ENCODE results near the gene RCL1. TPM values are rescaled to one million over a fixed set of nuclear protein-coding genes. Genes with fewer than 3 reads are reported as not detected.

The RCL1 gene
- total and polyA plus RNA-seq, 2 of the 13 experiments (the other 11 are each of a cell fraction or from before 2014, with no cell fraction given) = 22.3 to 31.6 TPM

DNA sequence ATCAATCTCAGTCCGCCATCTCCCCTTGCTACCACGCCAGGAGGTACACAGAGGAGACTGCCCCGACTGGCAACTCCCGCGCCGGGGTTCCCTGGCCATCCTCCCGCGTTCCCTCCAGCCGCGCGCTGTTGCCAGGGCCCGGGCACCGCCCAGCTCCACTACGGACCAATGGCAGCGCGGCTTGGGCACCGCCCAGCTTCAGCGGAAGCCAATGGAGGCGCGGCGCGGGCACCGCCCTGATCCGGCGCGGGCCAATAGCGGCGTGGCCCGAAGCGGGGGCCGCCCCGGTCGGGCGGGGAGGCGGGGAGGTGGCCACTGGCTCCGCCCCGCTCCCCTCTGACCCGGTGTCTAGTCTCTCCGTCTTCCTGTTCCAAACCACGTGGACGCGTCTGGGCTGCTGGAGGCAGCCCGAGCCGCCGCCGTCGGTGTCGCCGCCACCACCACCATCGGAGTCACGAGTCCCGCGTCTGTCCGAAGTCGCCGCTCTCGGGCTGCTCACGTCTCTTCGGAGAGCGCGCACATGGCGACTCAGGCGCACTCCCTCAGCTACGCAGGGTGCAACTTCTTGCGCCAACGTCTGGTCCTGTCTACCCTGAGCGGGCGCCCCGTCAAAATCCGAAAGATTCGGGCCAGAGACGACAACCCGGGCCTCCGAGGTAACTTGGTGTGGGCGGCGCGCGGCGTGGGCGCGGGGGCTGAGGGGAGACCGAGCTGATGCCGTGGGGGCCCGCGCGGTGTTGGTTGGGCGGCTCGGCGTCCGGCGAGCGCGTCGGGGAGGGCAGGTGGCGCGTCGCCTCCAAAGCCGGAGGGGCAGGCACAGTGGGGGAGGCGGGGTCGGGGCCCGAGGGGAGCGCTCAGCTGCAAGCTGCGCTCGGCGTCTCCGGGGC is at the start of gene RCL1 (continued):
- TF ChIP-seq, protein P1, sequence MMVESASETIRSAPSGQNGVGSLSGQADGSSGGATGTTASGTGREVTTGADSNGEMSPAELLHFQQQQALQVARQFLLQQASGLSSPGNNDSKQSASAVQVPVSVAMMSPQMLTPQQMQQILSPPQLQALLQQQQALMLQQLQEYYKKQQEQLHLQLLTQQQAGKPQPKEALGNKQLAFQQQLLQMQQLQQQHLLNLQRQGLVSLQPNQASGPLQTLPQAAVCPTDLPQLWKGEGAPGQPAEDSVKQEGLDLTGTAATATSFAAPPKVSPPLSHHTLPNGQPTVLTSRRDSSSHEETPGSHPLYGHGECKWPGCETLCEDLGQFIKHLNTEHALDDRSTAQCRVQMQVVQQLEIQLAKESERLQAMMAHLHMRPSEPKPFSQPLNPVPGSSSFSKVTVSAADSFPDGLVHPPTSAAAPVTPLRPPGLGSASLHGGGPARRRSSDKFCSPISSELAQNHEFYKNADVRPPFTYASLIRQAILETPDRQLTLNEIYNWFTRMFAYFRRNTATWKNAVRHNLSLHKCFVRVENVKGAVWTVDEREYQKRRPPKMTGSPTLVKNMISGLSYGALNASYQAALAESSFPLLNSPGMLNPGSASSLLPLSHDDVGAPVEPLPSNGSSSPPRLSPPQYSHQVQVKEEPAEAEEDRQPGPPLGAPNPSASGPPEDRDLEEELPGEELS (CRISPR knock-in tag; IDR thresholded peaks at IDR 0.05) = no peak
- TF ChIP-seq, protein P2, sequence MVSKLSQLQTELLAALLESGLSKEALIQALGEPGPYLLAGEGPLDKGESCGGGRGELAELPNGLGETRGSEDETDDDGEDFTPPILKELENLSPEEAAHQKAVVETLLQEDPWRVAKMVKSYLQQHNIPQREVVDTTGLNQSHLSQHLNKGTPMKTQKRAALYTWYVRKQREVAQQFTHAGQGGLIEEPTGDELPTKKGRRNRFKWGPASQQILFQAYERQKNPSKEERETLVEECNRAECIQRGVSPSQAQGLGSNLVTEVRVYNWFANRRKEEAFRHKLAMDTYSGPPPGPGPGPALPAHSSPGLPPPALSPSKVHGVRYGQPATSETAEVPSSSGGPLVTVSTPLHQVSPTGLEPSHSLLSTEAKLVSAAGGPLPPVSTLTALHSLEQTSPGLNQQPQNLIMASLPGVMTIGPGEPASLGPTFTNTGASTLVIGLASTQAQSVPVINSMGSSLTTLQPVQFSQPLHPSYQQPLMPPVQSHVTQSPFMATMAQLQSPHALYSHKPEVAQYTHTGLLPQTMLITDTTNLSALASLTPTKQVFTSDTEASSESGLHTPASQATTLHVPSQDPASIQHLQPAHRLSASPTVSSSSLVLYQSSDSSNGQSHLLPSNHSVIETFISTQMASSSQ (IDR thresholded peaks at IDR 0.05; ENCODE audit: low read depth) = no peak
- TF ChIP-seq, protein P2 (CRISPR knock-in tag; IDR thresholded peaks at IDR 0.05; ENCODE audit: borderline replicate concordance) = no peak
- TF ChIP-seq EED (CRISPR knock-in tag; IDR thresholded peaks at IDR 0.05) (peak; percentile 69; the same call in 1 of the 2 replicates), IRF2 (CRISPR knock-in tag; IDR thresholded peaks at IDR 0.05) (peak; percentile 16; the same call in 1 of the 2 replicates), MTF2 (CRISPR knock-in tag; IDR thresholded peaks at IDR 0.05; ENCODE audit: borderline replicate concordance) (no peak), RFXANK (CRISPR knock-in tag; IDR thresholded peaks at IDR 0.05) (peak; percentile 96), FOXM1 (CRISPR knock-in tag; IDR thresholded peaks at IDR 0.05) (peak; percentile 33; the same call in 1 of the 2 replicates), ZFP37 (CRISPR knock-in tag; IDR thresholded peaks at IDR 0.05; ENCODE audit: borderline replicate concordance) (no peak), CBFB (CRISPR knock-in tag; IDR thresholded peaks at IDR 0.05) (0 out of 2 replicates have a peak, but pooled peaks have one; percentile 20), MED8 (CRISPR knock-in tag; IDR thresholded peaks at IDR 0.05; ENCODE audit: insufficient replicate concordance) (no peak)
- TF ChIP-seq, protein P3, sequence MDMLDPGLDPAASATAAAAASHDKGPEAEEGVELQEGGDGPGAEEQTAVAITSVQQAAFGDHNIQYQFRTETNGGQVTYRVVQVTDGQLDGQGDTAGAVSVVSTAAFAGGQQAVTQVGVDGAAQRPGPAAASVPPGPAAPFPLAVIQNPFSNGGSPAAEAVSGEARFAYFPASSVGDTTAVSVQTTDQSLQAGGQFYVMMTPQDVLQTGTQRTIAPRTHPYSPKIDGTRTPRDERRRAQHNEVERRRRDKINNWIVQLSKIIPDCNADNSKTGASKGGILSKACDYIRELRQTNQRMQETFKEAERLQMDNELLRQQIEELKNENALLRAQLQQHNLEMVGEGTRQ (IDR thresholded peaks at IDR 0.05; ENCODE audit: low read depth, low read length) = peak; percentile 39; the same call in 1 of the 2 replicates
- TF ChIP-seq, protein P3 (CRISPR knock-in tag; IDR thresholded peaks at IDR 0.05; ENCODE audit: borderline replicate concordance) = no peak
- TF ChIP-seq, protein P4, sequence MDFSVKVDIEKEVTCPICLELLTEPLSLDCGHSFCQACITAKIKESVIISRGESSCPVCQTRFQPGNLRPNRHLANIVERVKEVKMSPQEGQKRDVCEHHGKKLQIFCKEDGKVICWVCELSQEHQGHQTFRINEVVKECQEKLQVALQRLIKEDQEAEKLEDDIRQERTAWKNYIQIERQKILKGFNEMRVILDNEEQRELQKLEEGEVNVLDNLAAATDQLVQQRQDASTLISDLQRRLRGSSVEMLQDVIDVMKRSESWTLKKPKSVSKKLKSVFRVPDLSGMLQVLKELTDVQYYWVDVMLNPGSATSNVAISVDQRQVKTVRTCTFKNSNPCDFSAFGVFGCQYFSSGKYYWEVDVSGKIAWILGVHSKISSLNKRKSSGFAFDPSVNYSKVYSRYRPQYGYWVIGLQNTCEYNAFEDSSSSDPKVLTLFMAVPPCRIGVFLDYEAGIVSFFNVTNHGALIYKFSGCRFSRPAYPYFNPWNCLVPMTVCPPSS (IDR thresholded peaks at IDR 0.05) = no peak
- TF ChIP-seq, protein P5, sequence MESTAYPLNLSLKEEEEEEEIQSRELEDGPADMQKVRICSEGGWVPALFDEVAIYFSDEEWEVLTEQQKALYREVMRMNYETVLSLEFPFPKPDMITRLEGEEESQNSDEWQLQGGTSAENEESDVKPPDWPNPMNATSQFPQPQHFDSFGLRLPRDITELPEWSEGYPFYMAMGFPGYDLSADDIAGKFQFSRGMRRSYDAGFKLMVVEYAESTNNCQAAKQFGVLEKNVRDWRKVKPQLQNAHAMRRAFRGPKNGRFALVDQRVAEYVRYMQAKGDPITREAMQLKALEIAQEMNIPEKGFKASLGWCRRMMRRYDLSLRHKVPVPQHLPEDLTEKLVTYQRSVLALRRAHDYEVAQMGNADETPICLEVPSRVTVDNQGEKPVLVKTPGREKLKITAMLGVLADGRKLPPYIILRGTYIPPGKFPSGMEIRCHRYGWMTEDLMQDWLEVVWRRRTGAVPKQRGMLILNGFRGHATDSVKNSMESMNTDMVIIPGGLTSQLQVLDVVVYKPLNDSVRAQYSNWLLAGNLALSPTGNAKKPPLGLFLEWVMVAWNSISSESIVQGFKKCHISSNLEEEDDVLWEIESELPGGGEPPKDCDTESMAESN (CRISPR knock-in tag; conservative IDR thresholded peaks at IDR 0.05) = no peak; the same call in 1 of the 2 replicates

Data from HepG2 (cell line).